ENCODE data around the gene RBMS1.

Gene RBMS1

DNA sequence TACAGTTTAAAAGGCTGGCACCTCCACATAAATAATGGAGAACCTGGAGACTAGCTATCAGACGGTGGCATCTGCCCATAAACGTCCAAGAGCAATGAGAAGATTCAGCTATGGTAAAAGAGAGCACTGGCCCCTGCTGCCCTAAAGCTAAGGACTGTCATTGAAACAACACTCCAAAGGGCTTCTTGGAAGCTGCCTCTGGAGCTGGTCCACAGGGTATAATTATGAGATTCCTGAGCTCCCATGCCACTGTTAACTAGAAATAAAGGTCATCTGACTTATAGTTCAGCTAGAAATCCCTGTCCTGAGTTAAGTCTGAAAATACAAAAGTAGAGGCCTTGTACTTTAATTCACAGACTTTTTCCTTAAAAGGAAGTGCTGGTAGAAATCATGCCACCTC, 39.9 kb upstream of the RBMS1 start:
- no peak overlapping the region for H3K4me3 ChIP-seq (replicated peaks; ENCODE audit: low read depth, low read length)
- TF ChIP-seq, protein P1, sequence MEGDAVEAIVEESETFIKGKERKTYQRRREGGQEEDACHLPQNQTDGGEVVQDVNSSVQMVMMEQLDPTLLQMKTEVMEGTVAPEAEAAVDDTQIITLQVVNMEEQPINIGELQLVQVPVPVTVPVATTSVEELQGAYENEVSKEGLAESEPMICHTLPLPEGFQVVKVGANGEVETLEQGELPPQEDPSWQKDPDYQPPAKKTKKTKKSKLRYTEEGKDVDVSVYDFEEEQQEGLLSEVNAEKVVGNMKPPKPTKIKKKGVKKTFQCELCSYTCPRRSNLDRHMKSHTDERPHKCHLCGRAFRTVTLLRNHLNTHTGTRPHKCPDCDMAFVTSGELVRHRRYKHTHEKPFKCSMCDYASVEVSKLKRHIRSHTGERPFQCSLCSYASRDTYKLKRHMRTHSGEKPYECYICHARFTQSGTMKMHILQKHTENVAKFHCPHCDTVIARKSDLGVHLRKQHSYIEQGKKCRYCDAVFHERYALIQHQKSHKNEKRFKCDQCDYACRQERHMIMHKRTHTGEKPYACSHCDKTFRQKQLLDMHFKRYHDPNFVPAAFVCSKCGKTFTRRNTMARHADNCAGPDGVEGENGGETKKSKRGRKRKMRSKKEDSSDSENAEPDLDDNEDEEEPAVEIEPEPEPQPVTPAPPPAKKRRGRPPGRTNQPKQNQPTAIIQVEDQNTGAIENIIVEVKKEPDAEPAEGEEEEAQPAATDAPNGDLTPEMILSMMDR (IDR thresholded peaks at IDR 0.05; ENCODE audit: low read depth, low read length, missing control alignments), result no peak
- DNase-seq (ENCODE audit: extremely low read depth, low read depth), result no peak

DNA sequence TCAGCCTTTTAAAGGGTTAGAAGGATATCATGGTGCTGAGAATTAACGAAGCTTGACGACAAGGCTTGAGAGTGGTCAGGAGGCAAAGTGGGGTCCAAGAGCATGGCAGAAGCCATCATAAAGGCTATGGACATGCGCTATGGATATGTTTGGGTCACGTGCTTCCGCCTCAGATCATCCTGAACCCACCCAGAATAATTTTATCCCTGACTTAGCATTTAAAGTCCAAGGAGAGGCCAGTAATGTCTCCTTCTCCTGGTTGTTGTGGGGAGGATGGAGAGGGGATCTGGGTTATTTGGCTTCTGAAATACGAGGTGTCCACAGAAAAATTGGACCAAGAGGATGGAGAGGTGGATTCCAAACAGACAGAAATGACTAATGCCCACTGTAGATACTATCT, 38.8 kb upstream of the RBMS1 start:
- no peak overlapping the region for H3K4me3 ChIP-seq (replicated peaks; ENCODE audit: low read depth, low read length)
- no peak for DNase-seq (ENCODE audit: extremely low read depth, low read depth)
- TF ChIP-seq, protein P1 (IDR thresholded peaks at IDR 0.05; ENCODE audit: low read depth, low read length, missing control alignments), result no peak

DNA sequence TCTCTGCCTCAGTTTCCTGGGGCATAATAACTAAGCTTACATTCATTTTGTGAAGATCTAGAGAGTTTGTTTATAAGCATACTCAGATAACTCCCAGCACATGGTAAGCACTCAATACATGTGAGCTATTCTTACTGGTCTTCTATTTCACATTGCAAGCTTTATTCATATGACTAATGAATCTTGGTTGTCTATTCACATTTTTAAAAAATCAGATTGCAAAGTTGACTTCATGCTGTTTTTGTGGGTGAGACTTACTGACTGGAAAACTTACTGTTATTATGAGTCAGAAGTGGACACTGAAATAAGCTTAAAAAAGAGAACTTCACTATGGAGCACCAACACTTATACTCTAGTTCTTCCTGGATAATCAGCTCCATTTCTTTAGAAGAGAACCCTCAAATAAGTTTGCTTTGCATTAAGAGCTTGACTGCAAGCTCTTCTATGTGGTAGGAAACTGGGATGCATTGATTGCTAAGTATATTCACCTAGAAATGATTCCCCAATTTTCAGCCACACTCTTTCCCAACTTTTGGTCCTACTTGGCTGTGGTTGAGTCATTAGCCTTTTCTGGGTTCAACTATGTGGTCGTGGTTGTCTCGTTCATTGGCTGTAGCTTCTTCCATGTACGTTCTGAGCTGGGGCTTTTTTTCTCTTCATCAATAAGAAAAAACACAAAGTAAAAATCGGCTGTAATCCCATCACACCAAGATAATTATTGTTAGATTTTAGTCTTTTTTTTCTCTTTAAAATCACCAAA, 29.5 kb upstream of the RBMS1 start:
- DNase-seq (ENCODE audit: extremely low read depth, low read depth), result no peak
- TF ChIP-seq, protein P1 (IDR thresholded peaks at IDR 0.05; ENCODE audit: low read depth, low read length, missing control alignments), result no peak
- no peak overlapping the region for H3K4me3 ChIP-seq (replicated peaks; ENCODE audit: low read depth, low read length)

DNA sequence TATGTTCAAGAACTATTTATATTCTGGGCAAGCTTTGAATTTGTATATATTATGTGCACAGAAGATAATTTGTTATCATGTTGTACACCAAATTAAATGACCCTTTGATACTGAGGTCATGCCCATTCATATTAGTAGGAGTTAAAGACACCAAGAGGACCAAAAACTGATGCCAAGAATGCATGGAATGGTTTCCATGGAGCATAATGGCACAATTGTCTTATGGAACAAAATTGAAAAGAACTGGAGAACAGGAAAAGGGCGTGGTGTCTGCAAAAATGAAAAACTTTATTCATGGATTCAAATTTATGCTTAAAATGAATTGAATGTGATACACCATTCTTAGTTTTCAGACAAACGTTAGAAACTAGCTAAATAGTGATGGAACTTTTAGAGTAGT, 24.1 kb upstream of the RBMS1 start:
- TF ChIP-seq, protein P1 (IDR thresholded peaks at IDR 0.05; ENCODE audit: low read depth, low read length, missing control alignments), result no peak
- H3K4me3 ChIP-seq (replicated peaks; ENCODE audit: low read depth, low read length), result no peak overlapping the region
- no peak for DNase-seq (ENCODE audit: extremely low read depth, low read depth)

DNA sequence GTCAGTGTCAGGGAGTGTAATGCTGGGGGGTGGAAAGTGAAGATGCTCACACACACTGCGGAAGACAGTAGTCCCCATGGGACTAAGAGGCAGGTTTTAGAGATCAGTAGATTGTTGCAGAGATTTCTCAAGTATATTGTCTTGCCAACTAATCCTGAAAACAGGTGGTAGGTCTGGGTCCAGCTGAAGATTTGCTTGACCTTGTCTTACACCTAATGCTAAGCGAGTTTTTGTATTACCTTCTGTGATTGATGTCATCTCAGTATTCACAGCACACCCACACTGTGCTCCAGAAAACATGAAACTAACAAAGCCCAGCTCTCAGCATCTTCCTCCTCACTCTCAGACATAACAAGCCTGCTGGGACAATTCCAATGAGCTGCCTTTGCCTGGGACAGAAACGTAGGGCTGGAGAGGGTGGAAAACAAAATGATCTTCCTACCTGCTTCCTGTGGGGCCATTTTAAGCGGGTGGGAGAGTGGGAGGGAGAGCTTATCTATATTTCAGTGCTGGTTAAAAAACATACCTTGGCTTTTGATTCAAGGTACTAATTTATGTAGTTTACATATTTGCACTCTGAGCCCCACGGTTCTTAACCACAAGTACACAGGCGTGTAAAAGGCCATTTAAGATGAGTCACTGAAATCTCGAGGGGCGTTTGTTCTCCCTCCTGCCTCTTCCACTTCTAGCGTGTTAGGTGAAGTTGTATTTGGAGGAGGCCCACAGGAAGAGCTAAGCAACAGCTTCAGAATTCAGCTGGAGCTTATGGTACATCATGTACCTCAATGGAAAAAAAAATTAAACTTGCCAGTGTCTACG, 23.1 kb upstream of the RBMS1 start:
- TF ChIP-seq, protein P1 (IDR thresholded peaks at IDR 0.05; ENCODE audit: low read depth, low read length, missing control alignments), result no peak
- no peak for DNase-seq (ENCODE audit: extremely low read depth, low read depth)
- no peak overlapping the region for H3K4me3 ChIP-seq (replicated peaks; ENCODE audit: low read depth, low read length)

DNA sequence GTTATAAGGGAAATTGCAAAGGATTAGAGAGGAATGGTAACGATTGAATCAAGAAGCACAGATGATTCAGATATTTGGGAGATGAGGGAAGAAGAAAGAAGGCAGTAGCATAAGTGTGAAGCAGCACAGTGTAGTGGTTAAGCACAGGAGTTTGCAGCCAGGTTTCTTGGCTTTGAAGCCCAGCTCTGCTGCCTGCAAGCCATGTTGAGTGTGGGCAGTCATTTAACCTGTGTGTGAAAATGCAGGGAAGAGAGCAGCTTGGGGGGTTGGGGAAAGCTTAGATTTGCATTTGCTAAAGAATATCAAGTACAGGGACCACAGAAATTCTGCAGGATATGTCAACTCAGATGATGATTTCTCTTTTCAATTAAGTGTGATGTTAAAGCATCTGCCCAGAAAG, 21.5 kb upstream of the RBMS1 start:
- H3K4me3 ChIP-seq (replicated peaks; ENCODE audit: low read depth, low read length), result no peak overlapping the region
- DNase-seq (ENCODE audit: extremely low read depth, low read depth), result no peak
- TF ChIP-seq, protein P1 (IDR thresholded peaks at IDR 0.05; ENCODE audit: low read depth, low read length, missing control alignments), result no peak

Data from HFF-Myc (cell line).